Neuronal stem cell (in vitro differentiated cells): Measurements from ENCODE around the gene PGS1.

Source experiments
- DNase-seq: peaks from one replicate; pipeline ENCODE4 v3.0.0-alpha.2; 2013; ENCODE audit warnings: low spot score
- H2AFZ ChIP-seq: one replicate; pipeline ENCODE4 v1.6.1; 2013; ENCODE audit warnings: mild to moderate bottlenecking, low read length, inconsistent platforms
- H2AK5ac ChIP-seq: 2 replicates; pipeline ENCODE4 v1.6.1; 2013; ENCODE audit warnings: low read depth, mild to moderate bottlenecking, inconsistent platforms, low read length, moderate library complexity, mixed read lengths
- H2BK120ac ChIP-seq: 2 replicates; pipeline ENCODE4 v1.6.1; 2013; ENCODE audit warnings: low read depth, mild to moderate bottlenecking, inconsistent platforms, low read length, moderate library complexity, mixed read lengths
- H2BK12ac ChIP-seq: one replicate; pipeline ENCODE4 v1.6.1; 2013; ENCODE audit warnings: low read length, inconsistent platforms
- H2BK15ac ChIP-seq: 2 replicates; pipeline ENCODE4 v1.6.1; 2013; ENCODE audit warnings: mild to moderate bottlenecking, low read length, inconsistent platforms, mixed read lengths
- H2BK5ac ChIP-seq: one replicate; pipeline ENCODE4 v1.6.1; 2013; ENCODE audit warnings: inconsistent platforms, mild to moderate bottlenecking, low read length, moderate library complexity
- H3K14ac ChIP-seq: one replicate; pipeline ENCODE4 v1.6.1; 2013; ENCODE audit warnings: low read length, inconsistent platforms
- H3K18ac ChIP-seq: 2 replicates; pipeline ENCODE4 v1.6.1; 2013; ENCODE audit warnings: low read length, inconsistent platforms
- H3K23ac ChIP-seq: 2 replicates; pipeline ENCODE4 v1.6.1; 2013; ENCODE audit warnings: low read depth, mild to moderate bottlenecking, mixed read lengths, low read length, inconsistent platforms; ENCODE audit not compliant: poor library complexity
- H3K27ac ChIP-seq: replicated peaks from 3 replicates; pipeline ENCODE4 v1.5.1; 2013; ENCODE audit warnings: low read length, inconsistent platforms
- H3K27me3 ChIP-seq, 3 experiments: 2 replicates each; pipeline ENCODE4 v1.6.1; 2013; ENCODE audit warnings: low read length in 3 of 3, mild to moderate bottlenecking in 2 of 3, inconsistent platforms in 1 of 3, low read depth in 1 of 3, mixed read lengths in 1 of 3, moderate library complexity in 1 of 3; ENCODE audit not compliant: control insufficient read depth in 3 of 3, insufficient read depth in 3 of 3
- H3K36me3 ChIP-seq, 2 donors: replicated peaks in 1 of 2; 2 replicates each; pipeline ENCODE4 v1.6.1; 2013; ENCODE audit warnings: low read length in 2 of 2; ENCODE audit not compliant: control insufficient read depth in 2 of 2, insufficient read depth in 2 of 2
- H3K4ac ChIP-seq: 2 replicates; pipeline ENCODE4 v1.6.1; 2013; ENCODE audit warnings: inconsistent platforms, mild to moderate bottlenecking, low read length, moderate library complexity
- H3K4me1 ChIP-seq, 2 donors: 1 replicate in 1 of 2; 2 replicates in 1 of 2; pipeline ENCODE4 v1.6.1; 2013; ENCODE audit warnings: low read length in 2 of 2, low read depth in 1 of 2; ENCODE audit not compliant: control insufficient read depth in 2 of 2, insufficient read depth in 1 of 2
- H3K4me2 ChIP-seq: one replicate; pipeline ENCODE4 v1.6.1; 2013; ENCODE audit warnings: mild to moderate bottlenecking, low read length, inconsistent platforms; ENCODE audit not compliant: insufficient read depth, poor library complexity, severe bottlenecking
- H3K4me3 ChIP-seq, 2 donors: 2 replicates each; pipeline ENCODE4 v1.5.1; 2013; ENCODE audit warnings: low read length in 2 of 2, mild to moderate bottlenecking in 2 of 2, inconsistent platforms in 1 of 2, moderate library complexity in 1 of 2
- H3K79me1 ChIP-seq: one replicate; pipeline ENCODE4 v1.6.1; 2013; ENCODE audit warnings: low read depth, mild to moderate bottlenecking, inconsistent platforms, low read length, moderate library complexity
- H3K9ac ChIP-seq: one replicate; pipeline ENCODE4 v1.6.1; 2013; ENCODE audit warnings: mild to moderate bottlenecking, low read depth, low read length, inconsistent platforms; ENCODE audit not compliant: poor library complexity
- H3K9me3 ChIP-seq, 2 donors: replicated peaks in 1 of 2; 2 replicates each; pipeline versions ENCODE3 to v1.6.1; 2013; ENCODE audit warnings: low read length in 2 of 2, mild to moderate bottlenecking in 2 of 2, inconsistent platforms in 1 of 2, low read depth in 1 of 2, mixed read lengths in 1 of 2, moderate library complexity in 1 of 2; ENCODE audit not compliant: control insufficient read depth in 2 of 2, insufficient read depth in 1 of 2
- H4K8ac ChIP-seq: one replicate; pipeline ENCODE4 v1.6.1; 2013; ENCODE audit warnings: low read depth, mild to moderate bottlenecking, inconsistent platforms, low read length, moderate library complexity
- H4K91ac ChIP-seq: one replicate; pipeline ENCODE4 v1.6.1; 2013; ENCODE audit warnings: low read length, low read depth, mild to moderate bottlenecking, inconsistent platforms; ENCODE audit not compliant: poor library complexity
- whole genome bisulfite sequencing, 2 donors: extraction: QIAGEN DNeasy Blood & Tissue Kit; methylation state at CpG; one replicate each; pipeline ENCODE4 v1.1.7; 2013; ENCODE audit warnings: missing lambda C conversion rate in 2 of 2, mixed read lengths in 1 of 2; ENCODE audit not compliant: insufficient read length in 2 of 2, insufficient replicate concordance in 1 of 2; ENCODE audit errors: extremely low coverage in 2 of 2; 5-methylcytosine and 5-hydroxymethylcytosine counted together

Gene PGS1

DNA sequence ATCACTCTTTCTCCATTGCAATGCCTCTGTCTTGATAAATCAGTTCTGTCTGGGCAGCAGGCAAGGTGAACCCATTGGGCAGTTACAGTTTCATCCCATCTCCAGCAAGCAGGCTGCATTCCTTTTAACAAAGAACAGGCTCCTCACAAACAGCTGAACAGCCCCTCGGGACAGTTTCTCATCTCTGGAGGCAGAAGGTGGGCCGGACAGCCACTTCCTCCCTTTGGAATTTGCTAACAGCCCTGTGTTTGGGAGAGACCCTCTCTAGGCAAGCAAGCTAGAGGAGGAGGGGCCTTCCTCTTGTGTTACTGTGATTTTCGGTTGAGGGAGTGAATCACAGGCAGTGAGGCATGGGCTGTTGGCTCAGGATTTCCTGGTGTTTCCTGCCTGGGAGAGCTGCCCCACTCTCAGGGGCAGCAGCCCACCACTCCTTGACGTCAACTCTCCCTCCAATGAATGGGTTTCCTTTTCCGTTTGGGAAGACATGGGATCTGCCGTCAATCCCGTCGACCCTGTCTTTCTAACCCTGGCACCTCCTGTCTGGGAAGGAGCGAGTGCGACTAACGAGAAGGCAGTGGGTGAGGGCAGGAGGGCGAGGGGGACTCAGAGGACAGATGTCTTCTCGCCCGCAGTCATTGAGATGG lies 3.7 kb upstream of the PGS1 start:
- H3K4me2 ChIP-seq: peak overlapping the region; percentile 14
- H2BK12ac ChIP-seq: peak overlapping the region; percentile 18
- no peak overlapping the region for H2BK5ac ChIP-seq
- H3K79me1 ChIP-seq: peaks cover 5% of the 10 kb centered on the region
- H3K18ac ChIP-seq: peak overlapping the region; percentile 93
- peak overlapping the region; percentile 97 for H3K27ac ChIP-seq
- no peak overlapping the region for H2BK120ac ChIP-seq
- H4K8ac ChIP-seq: peak overlapping the region; percentile 5
- no CpG with 5 or more reads among the region's 14 CpGs for WGBS, 2 donors
- no peak overlapping the region for H2BK15ac ChIP-seq
- peak overlapping the region; percentile 73 for H4K91ac ChIP-seq
- no peaks in the 10 kb centered on the region for H3K9me3 ChIP-seq
- H3K27me3 ChIP-seq: no peaks in the 10 kb centered on the region
- H3K9ac ChIP-seq: peak overlapping the region; percentile 73
- peak overlapping the region; percentile 81 for H2AFZ ChIP-seq
- peak overlapping the region; percentile 7 for H3K4ac ChIP-seq
- H3K4me1 ChIP-seq: peaks cover 32 to 44% of the 10 kb centered on the region in 2 donors
- peak overlapping the region; percentile 44 for H2AK5ac ChIP-seq
- no peak overlapping the region for H3K4me3 ChIP-seq
- H3K36me3 ChIP-seq: peaks cover 0 to under 1% of the 10 kb centered on the region in 2 donors
- H3K23ac ChIP-seq: no peak overlapping the region
- no peak overlapping the region for H3K14ac ChIP-seq
- DNase-seq: peak; percentile 75

DNA sequence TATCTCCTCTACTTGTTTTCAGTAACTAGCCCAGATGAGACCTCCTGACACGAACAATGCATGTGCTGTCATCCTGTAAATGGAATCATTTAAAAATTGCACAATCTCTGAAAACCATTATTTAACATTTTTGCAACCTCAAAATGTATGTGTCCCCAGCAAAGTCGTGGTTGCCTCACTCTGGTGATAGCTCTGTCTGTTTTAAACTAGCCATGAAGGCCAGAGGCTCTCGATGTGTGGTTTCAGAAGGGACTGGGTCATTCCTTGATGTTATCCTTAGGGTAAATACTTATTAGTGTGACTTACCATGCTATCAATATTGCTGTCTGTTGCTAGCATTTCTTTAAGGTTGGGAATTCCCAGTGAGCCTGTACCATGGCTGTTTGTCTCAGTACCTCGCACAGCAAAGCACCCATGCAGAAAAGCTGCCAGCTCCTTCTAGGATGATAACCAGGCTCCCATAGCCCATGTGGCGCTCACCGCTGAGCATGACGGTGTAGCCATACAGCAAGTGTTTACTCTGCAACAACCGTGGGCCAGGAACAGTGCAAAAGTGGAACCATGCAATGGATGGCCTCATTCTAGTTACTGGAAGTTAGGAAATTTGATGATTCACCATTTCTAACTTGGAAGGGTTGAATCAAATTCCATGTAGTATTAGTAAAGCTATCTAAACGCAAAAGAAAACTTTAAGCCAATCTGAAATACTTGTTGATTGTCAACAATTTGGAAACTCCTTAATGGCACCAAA lies 2.9 kb upstream of the PGS1 start:
- Histone ChIP-seq H4K91ac (peak overlapping the region; percentile 47), H3K14ac (no peak overlapping the region), H2BK12ac (peak overlapping the region; percentile 51), H3K27ac (peak overlapping the region; percentile 97), H3K36me3 (peaks cover 0 to 8% of the 10 kb centered on the region in 2 donors), H2BK120ac (no peak overlapping the region), H3K4me1 (peaks cover 27 to 43% of the 10 kb centered on the region in 2 donors), H2BK15ac (peak overlapping the region; percentile 18), H3K4me3 (peak overlapping the region in 1 of 2 donors; percentile 56), H2AK5ac (peak overlapping the region; percentile 41), H4K8ac (no peak overlapping the region), H3K27me3 (no peaks in the 10 kb centered on the region), H3K4me2 (peak overlapping the region; percentile 14), H2AFZ (peak overlapping the region; percentile 81), H3K79me1 (peaks cover 5% of the 10 kb centered on the region), H3K4ac (no peak overlapping the region), H2BK5ac (no peak overlapping the region), H3K9ac (no peak overlapping the region), H3K18ac (peak overlapping the region; percentile 90), H3K9me3 (no peaks in the 10 kb centered on the region), H3K23ac (no peak overlapping the region)
- DNase-seq: no peak
- no CpG with 5 or more reads among the region's 9 CpGs for WGBS, 2 donors

DNA sequence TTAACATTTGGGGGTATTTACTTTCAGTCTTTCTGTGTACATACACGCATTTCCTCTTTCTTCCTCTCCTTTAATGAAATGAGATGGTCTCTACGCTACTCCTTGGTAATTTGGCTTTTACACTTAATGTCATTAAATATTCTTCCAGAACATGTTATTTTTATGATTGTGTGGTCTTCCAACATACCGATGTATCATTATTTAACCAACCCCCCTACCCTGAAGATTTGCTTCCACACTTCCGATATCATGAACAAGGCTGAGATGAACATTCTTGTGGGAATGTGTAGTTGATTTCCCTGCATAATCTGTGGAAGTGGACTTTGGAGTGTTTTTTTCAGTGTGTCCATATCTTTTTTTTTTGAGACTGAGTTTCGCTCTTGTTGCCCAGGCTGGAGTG lies 2.3 kb upstream of the PGS1 start:
- Histone ChIP-seq H2BK12ac (no peak overlapping the region), H3K23ac (no peak overlapping the region), H3K27ac (no peak overlapping the region), H3K18ac (no peak overlapping the region), H2BK15ac (no peak overlapping the region), H3K79me1 (peaks cover 6% of the 10 kb centered on the region), H3K4me3 (no peak overlapping the region), H3K14ac (no peak overlapping the region), H2AK5ac (no peak overlapping the region), H3K4me1 (peaks cover 27 to 43% of the 10 kb centered on the region in 2 donors), H4K91ac (no peak overlapping the region), H2AFZ (no peak overlapping the region), H2BK120ac (no peak overlapping the region), H3K27me3 (no peaks in the 10 kb centered on the region), H3K9ac (no peak overlapping the region), H2BK5ac (no peak overlapping the region), H3K36me3 (peaks cover 0 to 14% of the 10 kb centered on the region in 2 donors), H3K9me3 (no peaks in the 10 kb centered on the region), H3K4me2 (no peak overlapping the region), H4K8ac (no peak overlapping the region), H3K4ac (no peak overlapping the region)
- no CpG with 5 or more reads among the region's 5 CpGs for WGBS, 2 donors
- no peak for DNase-seq

DNA sequence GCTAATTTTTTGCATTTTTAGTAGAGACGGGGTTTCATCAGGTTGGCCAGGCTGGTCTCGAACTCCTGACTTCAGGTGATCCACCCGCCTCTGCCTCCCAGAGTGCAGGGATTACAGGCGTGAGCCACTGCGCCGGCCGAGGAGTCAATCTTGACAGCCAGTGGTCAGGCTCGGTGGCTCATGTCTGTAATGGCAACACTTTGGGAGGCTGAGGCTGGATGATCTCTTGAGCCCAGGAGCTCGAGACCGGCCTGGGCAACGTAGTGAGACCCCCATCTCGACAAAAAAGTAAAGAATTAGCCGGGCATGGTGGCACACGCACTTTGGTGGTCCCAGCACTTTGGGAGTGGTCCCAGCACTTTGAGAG lies 608 bp upstream of the PGS1 start:
- Histone ChIP-seq H3K9ac (no peak overlapping the region), H3K4me1 (peaks cover 29 to 42% of the 10 kb centered on the region in 2 donors)
- WGBS, 2 donors: no CpG with 5 or more reads among the region's 14 CpGs

More for the DNA sequence above, 608 bp upstream of the PGS1 start:
- peak overlapping the region; percentile 91 for H2AK5ac ChIP-seq
- H3K4me3 ChIP-seq: no peak overlapping the region
- H3K4ac ChIP-seq: peak overlapping the region; percentile 38
- H3K23ac ChIP-seq: peak overlapping the region; percentile 50
- peaks cover 14% of the 10 kb centered on the region for H3K79me1 ChIP-seq
- H3K9me3 ChIP-seq: no peaks in the 10 kb centered on the region
- H3K27me3 ChIP-seq: no peaks in the 10 kb centered on the region
- H3K14ac ChIP-seq: no peak overlapping the region
- peak overlapping the region; percentile 68 for H2BK120ac ChIP-seq
- H3K18ac ChIP-seq: peak overlapping the region; percentile 95
- H2BK12ac ChIP-seq: peak overlapping the region; percentile 52
- peaks cover 0 to 28% of the 10 kb centered on the region in 2 donors for H3K36me3 ChIP-seq
- H3K4me2 ChIP-seq: no peak overlapping the region
- peak overlapping the region; percentile 84 for H2AFZ ChIP-seq
- H4K8ac ChIP-seq: peak overlapping the region; percentile 89
- peak overlapping the region; percentile 77 for H2BK5ac ChIP-seq
- H2BK15ac ChIP-seq: peak overlapping the region; percentile 91
- no peak for DNase-seq
- peak overlapping the region; percentile 24 for H3K27ac ChIP-seq
- H4K91ac ChIP-seq: peak overlapping the region; percentile 56
